Mammary epithelial cell (primary cell): ENCODE results near the gene RAD51B.

Experiments
- CTCF ChIP-seq, 2 donors: IDR thresholded peaks in 1 of 2; conservative IDR thresholded peaks in 1 of 2; 2 replicates each; pipeline ENCODE4 v1.5.1; 2011 to 2012; ENCODE audit warnings: inconsistent platforms in 2 of 2, low read length in 2 of 2, mild to moderate bottlenecking in 2 of 2, control low read depth in 1 of 2, low read depth in 1 of 2; ENCODE audit not compliant: insufficient read depth in 1 of 2; ENCODE audit errors: extremely low read depth in 1 of 2
- EZH2 ChIP-seq: IDR thresholded peaks from 2 replicates; pipeline ENCODE4 v1.6.1; 2012; ENCODE audit warnings: low read length, inconsistent platforms, borderline replicate concordance

- TF ChIP-seq CTCF (conservative IDR thresholded peaks at IDR 0.05 in 1 of 2, IDR thresholded peaks at IDR 0.05 in 1 of 2; ENCODE audit: extremely low read depth in 1 of 2, insufficient read depth in 1 of 2, low read depth in 1 of 2, low read length in 2 of 2) (no peak), EZH2 (no peak)
Observed at GRCh38 chr14:68042586-68043210, 223.1 kb downstream of the RAD51B start.
